WTC11 (cell line): Measurements from ENCODE around the gene BAIAP2. TPM values are rescaled to one million over a fixed set of nuclear protein-coding genes. Genes with fewer than 3 reads are reported as not detected.
A peak's percentile ranks its signal among the peaks of the same experiment; 100 is the strongest.

Experiments used
- ATAC-seq: fragments of 200-7000 bp; cut with Tn5 transposase; 2 replicates; pipeline ENCODE4 v1.10.0; 2021; ENCODE audit warnings: mild to moderate bottlenecking, moderate library complexity
- CTCF ChIA-PET: fragments of 300-600 bp; sonication (Branson Sonifier 250); formaldehyde crosslinking; loops from one replicate; lab custom pipeline; 2021; ENCODE audit warnings: antibody characterized with exemption; lab: Charles Lee
- POLR2A ChIA-PET: fragments of 350-600 bp; sonication (Branson Sonifier 250); formaldehyde crosslinking; loops from one replicate; lab custom pipeline; 2021; ENCODE audit warnings: antibody characterized with exemption; lab: Charles Lee
- DNase-seq: peaks from one replicate; pipeline ENCODE4 v3.0.0; 2021; ENCODE audit warnings: low spot score
- H3K27ac Mint-ChIP-seq: 2 replicates; pipeline ENCODE4 v1.8.0; 2021; ENCODE audit warnings: mixed read lengths
- H3K27me3 Mint-ChIP-seq: 2 replicates; pipeline ENCODE4 v1.8.0; 2021; ENCODE audit warnings: low read depth, mild to moderate bottlenecking, moderate library complexity, mixed read lengths
- H3K36me3 Mint-ChIP-seq: 2 replicates; pipeline ENCODE4 v1.8.0; 2021; ENCODE audit warnings: mixed read lengths
- H3K4me1 Mint-ChIP-seq: 2 replicates; pipeline ENCODE4 v1.8.0; 2022; ENCODE audit warnings: mixed read lengths
- H3K4me3 Mint-ChIP-seq: 2 replicates; pipeline ENCODE4 v1.8.0; 2021; ENCODE audit warnings: mild to moderate bottlenecking, moderate library complexity, mixed read lengths
- H3K9me3 Mint-ChIP-seq: 2 replicates; pipeline ENCODE4 v1.8.0; 2021; ENCODE audit warnings: mixed read lengths
- HMGA2 ChIP-seq: fragments of 250-450 bp; sonication (Bioruptor Pico); IDR thresholded peaks from 2 replicates; pipeline ENCODE4 v1.4.0; 2021; ENCODE audit warnings: mild to moderate bottlenecking, moderate library complexity
- IRF2 ChIP-seq: sonication (generic); formaldehyde crosslinking; IDR thresholded peaks from 2 replicates; pipeline ENCODE4 v1.8.0; 2022; ENCODE audit warnings: low read depth, missing genetic modification reagents, borderline replicate concordance
- MXD4 ChIP-seq: fragments of 250-450 bp; sonication (Bioruptor Pico); IDR thresholded peaks from 2 replicates; pipeline ENCODE4 v1.8.0; 2021; ENCODE audit warnings: mild to moderate bottlenecking, moderate library complexity, borderline replicate concordance
- NR1H2 ChIP-seq: sonication (generic); formaldehyde crosslinking; IDR thresholded peaks from 2 replicates; pipeline ENCODE4 v1.9.0; 2021; ENCODE audit warnings: mild to moderate bottlenecking, moderate library complexity, missing genetic modification reagents
- SOX15 ChIP-seq: fragments of 250-450 bp; sonication (Bioruptor Pico); IDR thresholded peaks from 2 replicates; pipeline ENCODE4 v1.9.0; 2021; ENCODE audit warnings: mild to moderate bottlenecking
- TEAD1 ChIP-seq: sonication (generic); formaldehyde crosslinking; IDR thresholded peaks from 2 replicates; pipeline ENCODE4 v1.8.0; 2022; ENCODE audit warnings: mild to moderate bottlenecking, missing genetic modification reagents
- TEAD4 ChIP-seq: sonication (generic); formaldehyde crosslinking; IDR thresholded peaks from 2 replicates; pipeline ENCODE4 v1.8.0; 2022; ENCODE audit warnings: mild to moderate bottlenecking, missing genetic modification reagents
- ZBTB21 ChIP-seq: sonication (generic); formaldehyde crosslinking; IDR thresholded peaks from 2 replicates; pipeline ENCODE4 v1.8.1; 2023; ENCODE audit warnings: mild to moderate bottlenecking, missing genetic modification reagents, borderline replicate concordance
- ZNF263 ChIP-seq: sonication (generic); formaldehyde crosslinking; IDR thresholded peaks from 2 replicates; pipeline ENCODE4 v1.8.1; 2022; ENCODE audit warnings: low read depth, mild to moderate bottlenecking, moderate library complexity, missing genetic modification reagents
- ZNF317 ChIP-seq: sonication (generic); formaldehyde crosslinking; IDR thresholded peaks from 2 replicates; pipeline ENCODE4 v1.8.1; 2023; ENCODE audit warnings: low read depth, mild to moderate bottlenecking, moderate library complexity, missing genetic modification reagents, borderline replicate concordance
- ZNF396 ChIP-seq: fragments of 250-450 bp; sonication (Bioruptor Pico); IDR thresholded peaks from 2 replicates; pipeline ENCODE4 v1.8.0; 2021; ENCODE audit warnings: mild to moderate bottlenecking, moderate library complexity, borderline replicate concordance
- ZNF423 ChIP-seq: fragments of 250-450 bp; sonication (Bioruptor Pico); IDR thresholded peaks from 2 replicates; pipeline ENCODE4 v2.1.2; 2022; ENCODE audit warnings: mild to moderate bottlenecking, moderate library complexity
- ZNF532 ChIP-seq: fragments of 250-450 bp; sonication (Bioruptor Pico); IDR thresholded peaks from 2 replicates; pipeline ENCODE4 v1.9.0; 2021; ENCODE audit warnings: mild to moderate bottlenecking, borderline replicate concordance
- total RNA-seq: library from RNA; stranded (reverse); gene quantifications from 3 replicates; pipeline ENCODE4 v1.2.3, GENCODE V29; 2021
- TF ChIP-seq, protein P1 (sequence below): sonication (generic); formaldehyde crosslinking; IDR thresholded peaks from 2 replicates; pipeline ENCODE4 v1.8.1; 2022; ENCODE audit warnings: mild to moderate bottlenecking, moderate library complexity, missing genetic modification reagents
- TF ChIP-seq, protein P2 (sequence below): fragments of 250-450 bp; sonication (Bioruptor Pico); IDR thresholded peaks from 2 replicates; pipeline ENCODE4 v1.9.0; 2021; ENCODE audit warnings: mild to moderate bottlenecking
- TF ChIP-seq, protein P3 (sequence below): sonication (generic); formaldehyde crosslinking; IDR thresholded peaks from 2 replicates; pipeline ENCODE4 v1.8.0; 2022; ENCODE audit warnings: mild to moderate bottlenecking, missing genetic modification reagents
- TF ChIP-seq, protein P4 (sequence below): sonication (generic); formaldehyde crosslinking; IDR thresholded peaks from 2 replicates; pipeline ENCODE4 v1.8.0; 2023; ENCODE audit warnings: missing genetic modification reagents, mild to moderate bottlenecking, borderline replicate concordance
- TF ChIP-seq, protein P5 (sequence below): sonication (generic); formaldehyde crosslinking; IDR thresholded peaks from 2 replicates; pipeline ENCODE4 v1.8.1; 2023; ENCODE audit warnings: mild to moderate bottlenecking, missing genetic modification reagents, moderate library complexity

Gene BAIAP2
- total RNA-seq, 1 experiment from 2014 or later = 20.7 TPM

GRCh38 chr17:81108220-81108619 is 73.3 kb downstream of the BAIAP2 start:
- no peaks in the 10 kb centered on the region for H3K27me3 Mint-ChIP-seq
- TF ChIP-seq TEAD1 (CRISPR knock-in tag) = no peak
- TF ChIP-seq SOX15 (CRISPR knock-in tag) = no peak
- TF ChIP-seq TEAD4 (CRISPR knock-in tag) = no peak
- TF ChIP-seq, protein P1, sequence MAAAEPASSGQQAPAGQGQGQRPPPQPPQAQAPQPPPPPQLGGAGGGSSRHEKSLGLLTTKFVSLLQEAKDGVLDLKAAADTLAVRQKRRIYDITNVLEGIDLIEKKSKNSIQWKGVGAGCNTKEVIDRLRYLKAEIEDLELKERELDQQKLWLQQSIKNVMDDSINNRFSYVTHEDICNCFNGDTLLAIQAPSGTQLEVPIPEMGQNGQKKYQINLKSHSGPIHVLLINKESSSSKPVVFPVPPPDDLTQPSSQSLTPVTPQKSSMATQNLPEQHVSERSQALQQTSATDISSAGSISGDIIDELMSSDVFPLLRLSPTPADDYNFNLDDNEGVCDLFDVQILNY (CRISPR knock-in tag) = no peak
- TF ChIP-seq, protein P2, sequence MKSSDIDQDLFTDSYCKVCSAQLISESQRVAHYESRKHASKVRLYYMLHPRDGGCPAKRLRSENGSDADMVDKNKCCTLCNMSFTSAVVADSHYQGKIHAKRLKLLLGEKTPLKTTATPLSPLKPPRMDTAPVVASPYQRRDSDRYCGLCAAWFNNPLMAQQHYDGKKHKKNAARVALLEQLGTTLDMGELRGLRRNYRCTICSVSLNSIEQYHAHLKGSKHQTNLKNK = no peak
- TF ChIP-seq NR1H2 (CRISPR knock-in tag) = no peak
- TF ChIP-seq, all 79 proteins: peak for 0
- ATAC-seq (no peak), DNase-seq (no peak)
- ChIA-PET POLR2A (no interaction called here), CTCF (no interaction called here)
- Mint-ChIP-seq H3K9me3 (no peaks in the 10 kb centered on the region), H3K36me3 (no peaks in the 10 kb centered on the region), H3K4me3 (no peak overlapping the region), H3K4me1 (no peaks in the 10 kb centered on the region), H3K27ac (no peak overlapping the region)

- no peak overlapping the region for H3K4me3 Mint-ChIP-seq
- TF ChIP-seq, protein P3, sequence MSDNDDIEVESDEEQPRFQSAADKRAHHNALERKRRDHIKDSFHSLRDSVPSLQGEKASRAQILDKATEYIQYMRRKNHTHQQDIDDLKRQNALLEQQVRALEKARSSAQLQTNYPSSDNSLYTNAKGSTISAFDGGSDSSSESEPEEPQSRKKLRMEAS (CRISPR knock-in tag) = no peak
- no peak for TF ChIP-seq ZBTB21 (CRISPR knock-in tag)
- TF ChIP-seq ZNF317 = no peak
- no peak for TF ChIP-seq IRF2 (CRISPR knock-in tag)
- no peak for TF ChIP-seq HMGA2 (CRISPR knock-in tag)
- no peak for TF ChIP-seq ZNF532
- no peak for TF ChIP-seq ZNF263 (CRISPR knock-in tag)
- TF ChIP-seq TEAD1 (CRISPR knock-in tag) = no peak
- no peak for TF ChIP-seq ZNF423 (CRISPR knock-in tag)
- TF ChIP-seq MXD4 (CRISPR knock-in tag) = no peak
- TF ChIP-seq ZNF396 (CRISPR knock-in tag) = no peak
- TF ChIP-seq, protein P4, sequence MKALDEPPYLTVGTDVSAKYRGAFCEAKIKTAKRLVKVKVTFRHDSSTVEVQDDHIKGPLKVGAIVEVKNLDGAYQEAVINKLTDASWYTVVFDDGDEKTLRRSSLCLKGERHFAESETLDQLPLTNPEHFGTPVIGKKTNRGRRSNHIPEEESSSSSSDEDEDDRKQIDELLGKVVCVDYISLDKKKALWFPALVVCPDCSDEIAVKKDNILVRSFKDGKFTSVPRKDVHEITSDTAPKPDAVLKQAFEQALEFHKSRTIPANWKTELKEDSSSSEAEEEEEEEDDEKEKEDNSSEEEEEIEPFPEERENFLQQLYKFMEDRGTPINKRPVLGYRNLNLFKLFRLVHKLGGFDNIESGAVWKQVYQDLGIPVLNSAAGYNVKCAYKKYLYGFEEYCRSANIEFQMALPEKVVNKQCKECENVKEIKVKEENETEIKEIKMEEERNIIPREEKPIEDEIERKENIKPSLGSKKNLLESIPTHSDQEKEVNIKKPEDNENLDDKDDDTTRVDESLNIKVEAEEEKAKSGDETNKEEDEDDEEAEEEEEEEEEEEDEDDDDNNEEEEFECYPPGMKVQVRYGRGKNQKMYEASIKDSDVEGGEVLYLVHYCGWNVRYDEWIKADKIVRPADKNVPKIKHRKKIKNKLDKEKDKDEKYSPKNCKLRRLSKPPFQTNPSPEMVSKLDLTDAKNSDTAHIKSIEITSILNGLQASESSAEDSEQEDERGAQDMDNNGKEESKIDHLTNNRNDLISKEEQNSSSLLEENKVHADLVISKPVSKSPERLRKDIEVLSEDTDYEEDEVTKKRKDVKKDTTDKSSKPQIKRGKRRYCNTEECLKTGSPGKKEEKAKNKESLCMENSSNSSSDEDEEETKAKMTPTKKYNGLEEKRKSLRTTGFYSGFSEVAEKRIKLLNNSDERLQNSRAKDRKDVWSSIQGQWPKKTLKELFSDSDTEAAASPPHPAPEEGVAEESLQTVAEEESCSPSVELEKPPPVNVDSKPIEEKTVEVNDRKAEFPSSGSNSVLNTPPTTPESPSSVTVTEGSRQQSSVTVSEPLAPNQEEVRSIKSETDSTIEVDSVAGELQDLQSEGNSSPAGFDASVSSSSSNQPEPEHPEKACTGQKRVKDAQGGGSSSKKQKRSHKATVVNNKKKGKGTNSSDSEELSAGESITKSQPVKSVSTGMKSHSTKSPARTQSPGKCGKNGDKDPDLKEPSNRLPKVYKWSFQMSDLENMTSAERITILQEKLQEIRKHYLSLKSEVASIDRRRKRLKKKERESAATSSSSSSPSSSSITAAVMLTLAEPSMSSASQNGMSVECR (CRISPR knock-in tag) = no peak
- TF ChIP-seq, protein P5, sequence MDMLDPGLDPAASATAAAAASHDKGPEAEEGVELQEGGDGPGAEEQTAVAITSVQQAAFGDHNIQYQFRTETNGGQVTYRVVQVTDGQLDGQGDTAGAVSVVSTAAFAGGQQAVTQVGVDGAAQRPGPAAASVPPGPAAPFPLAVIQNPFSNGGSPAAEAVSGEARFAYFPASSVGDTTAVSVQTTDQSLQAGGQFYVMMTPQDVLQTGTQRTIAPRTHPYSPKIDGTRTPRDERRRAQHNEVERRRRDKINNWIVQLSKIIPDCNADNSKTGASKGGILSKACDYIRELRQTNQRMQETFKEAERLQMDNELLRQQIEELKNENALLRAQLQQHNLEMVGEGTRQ = no peak
- no peaks in the 10 kb centered on the region for H3K4me1 Mint-ChIP-seq
- DNase-seq (no peak), ATAC-seq (no peak)
- H3K36me3 Mint-ChIP-seq = no peaks in the 10 kb centered on the region
- H3K9me3 Mint-ChIP-seq = no peaks in the 10 kb centered on the region
- H3K27ac Mint-ChIP-seq = peak overlapping the region; percentile 57; the same call in 1 of the 2 replicates
- POLR2A ChIA-PET = no interaction called here
- H3K27me3 Mint-ChIP-seq = no peaks in the 10 kb centered on the region
- CTCF ChIA-PET = interaction anchor here (2.2 kb wide), 1 partner anchor 8 kb away, joined by 8 read pairs; no protein-coding TSS in a partner anchor
Observed at GRCh38 chr17:81109957-81110356, 75.0 kb downstream of the BAIAP2 start.
